MM.1S (cell line): ENCODE results near the gene TPM2.

Source experiments
- DNase-seq: peaks from one replicate; pipeline ENCODE4 v3.0.0-alpha.2; 2015
- H2AFZ ChIP-seq: fragments of 300-600 bp; sonication (generic); 2 replicates; pipeline ENCODE4 v1.6.0; 2016; ENCODE audit warnings: antibody characterized with exemption, low read length
- H3F3A ChIP-seq: fragments of 300-600 bp; sonication (generic); 2 replicates; pipeline ENCODE4 v1.6.1; 2016; ENCODE audit warnings: mild to moderate bottlenecking, antibody characterized with exemption, low read length, moderate library complexity, mixed read lengths; ENCODE audit not compliant: insufficient read depth
- H3K27ac ChIP-seq: fragments of 300-600 bp; sonication (generic); 2 replicates; pipeline ENCODE4 v1.5.1; 2016; ENCODE audit warnings: mild to moderate bottlenecking, low read length
- H3K27me3 ChIP-seq: fragments of 300-600 bp; sonication (generic); replicated peaks from 2 replicates; pipeline ENCODE4 v1.6.0; 2016; ENCODE audit warnings: low read length; ENCODE audit not compliant: insufficient read depth
- H3K36me3 ChIP-seq: fragments of 300-600 bp; sonication (generic); replicated peaks from 2 replicates; pipeline ENCODE4 v1.6.1; 2016; ENCODE audit warnings: mild to moderate bottlenecking, low read length, mixed read lengths; ENCODE audit not compliant: insufficient read depth
- H3K4me1 ChIP-seq: fragments of 300-600 bp; sonication (generic); 2 replicates; pipeline ENCODE4 v1.6.1; 2016; ENCODE audit warnings: low read length, mixed read lengths
- H3K4me2 ChIP-seq: fragments of 300-600 bp; sonication (generic); 2 replicates; pipeline ENCODE4 v1.6.0; 2016; ENCODE audit warnings: low read depth, low read length
- H3K4me3 ChIP-seq: fragments of 300-600 bp; sonication (generic); 2 replicates; pipeline ENCODE4 v1.5.1; 2016; ENCODE audit warnings: low read length, mixed read lengths
- H3K79me2 ChIP-seq: fragments of 300-600 bp; sonication (generic); 2 replicates; pipeline ENCODE4 v1.6.1; 2016; ENCODE audit warnings: mixed run types, low read length, mixed read lengths
- H3K9ac ChIP-seq: fragments of 300-600 bp; sonication (generic); 2 replicates; pipeline ENCODE4 v1.6.1; 2016; ENCODE audit warnings: low read length, mixed read lengths
- H3K9me2 ChIP-seq: fragments of 300-600 bp; sonication (generic); replicated peaks from 2 replicates; pipeline ENCODE4 v1.6.1; 2016; ENCODE audit warnings: mild to moderate bottlenecking, low read length, mixed read lengths; ENCODE audit not compliant: insufficient read depth
- H3K9me3 ChIP-seq: fragments of 300-600 bp; sonication (generic); replicated peaks from 2 replicates; pipeline ENCODE4 v1.6.1; 2016; ENCODE audit warnings: mild to moderate bottlenecking, low read length, mixed read lengths; ENCODE audit not compliant: insufficient read depth
- H4K20me1 ChIP-seq: fragments of 300-600 bp; sonication (generic); 2 replicates; pipeline ENCODE4 v1.6.1; 2016; ENCODE audit warnings: mild to moderate bottlenecking, low read length, moderate library complexity, mixed read lengths; ENCODE audit not compliant: insufficient read depth
- CTCF ChIP-seq: fragments of 300-600 bp; sonication (generic); IDR thresholded peaks from 2 replicates; pipeline ENCODE4 v1.5.1; 2016; ENCODE audit warnings: antibody characterized with exemption, low read length, mixed read lengths
- EZH2 ChIP-seq: fragments of 300-600 bp; sonication (generic); optimal IDR thresholded peaks from 2 replicates; pipeline ENCODE3; 2017; ENCODE audit warnings: low read depth, mild to moderate bottlenecking, antibody characterized with exemption, low read length, mixed read lengths
- EZH2phosphoT487 ChIP-seq: fragments of 300-600 bp; sonication (generic); IDR thresholded peaks from 2 replicates; pipeline ENCODE4 v1.6.1; 2018; ENCODE audit warnings: antibody characterized with exemption, low read length

The TPM2 gene

GRCh38 chr9:35716230-35716629 lies 26.5 kb upstream of the TPM2 start:
- TF ChIP-seq EZH2, result no peak
- TF ChIP-seq CTCF, result no peak
- no peak for TF ChIP-seq EZH2phosphoT487

GRCh38 chr9:35714579-35715252 lies 25.0 kb upstream of the TPM2 start:
- H3F3A ChIP-seq, result no peaks in the 10 kb centered on the region
- no peaks in the 10 kb centered on the region for H3K27me3 ChIP-seq
- H3K36me3 ChIP-seq, result peaks cover 2% of the 10 kb centered on the region; the same call in 1 of the 2 replicates
- no peak for DNase-seq
- no peak overlapping the region for H3K9ac ChIP-seq
- no peaks in the 10 kb centered on the region for H3K9me2 ChIP-seq
- no peak overlapping the region for H2AFZ ChIP-seq
- no peaks in the 10 kb centered on the region for H4K20me1 ChIP-seq
- no peak overlapping the region for H3K27ac ChIP-seq
- no peaks in the 10 kb centered on the region for H3K9me3 ChIP-seq
- H3K4me1 ChIP-seq, result no peaks in the 10 kb centered on the region
- no peak overlapping the region for H3K4me3 ChIP-seq
- no peak overlapping the region for H3K4me2 ChIP-seq
- no peak for TF ChIP-seq EZH2phosphoT487
- TF ChIP-seq EZH2, result no peak
- no peak for TF ChIP-seq CTCF
- no peaks in the 10 kb centered on the region for H3K79me2 ChIP-seq

More at GRCh38 chr9:35716230-35716629, 26.5 kb upstream of the TPM2 start:
- no peak overlapping the region for H3K27ac ChIP-seq
- no peaks in the 10 kb centered on the region for H4K20me1 ChIP-seq
- no peaks in the 10 kb centered on the region for H3F3A ChIP-seq
- no peak overlapping the region for H3K9ac ChIP-seq
- no peaks in the 10 kb centered on the region for H3K9me2 ChIP-seq
- H3K36me3 ChIP-seq, result peaks cover 2% of the 10 kb centered on the region; the same call in 1 of the 2 replicates
- no peaks in the 10 kb centered on the region for H3K4me1 ChIP-seq
- no peaks in the 10 kb centered on the region for H3K27me3 ChIP-seq
- no peak overlapping the region for H3K4me3 ChIP-seq
- no peak overlapping the region for H2AFZ ChIP-seq
- no peaks in the 10 kb centered on the region for H3K79me2 ChIP-seq
- DNase-seq, result no peak
- H3K4me2 ChIP-seq, result no peak overlapping the region
- H3K9me3 ChIP-seq, result no peaks in the 10 kb centered on the region

GRCh38 chr9:35714123-35714522 lies 24.4 kb upstream of the TPM2 start:
- Histone ChIP-seq H3K27ac (no peak overlapping the region), H3K27me3 (no peaks in the 10 kb centered on the region), H3K79me2 (no peaks in the 10 kb centered on the region), H3K9me2 (no peaks in the 10 kb centered on the region), H2AFZ (no peak overlapping the region), H3K4me3 (no peak overlapping the region), H3K4me2 (no peak overlapping the region), H3K36me3 (peaks cover 2% of the 10 kb centered on the region; the same call in 1 of the 2 replicates), H3K4me1 (no peaks in the 10 kb centered on the region), H3F3A (no peaks in the 10 kb centered on the region), H3K9ac (no peak overlapping the region), H3K9me3 (no peaks in the 10 kb centered on the region), H4K20me1 (no peaks in the 10 kb centered on the region)
- no peak for DNase-seq
- TF ChIP-seq CTCF (no peak), EZH2phosphoT487 (no peak), EZH2 (no peak)
